ENCODE results near the gene NTSR1.

DNA sequence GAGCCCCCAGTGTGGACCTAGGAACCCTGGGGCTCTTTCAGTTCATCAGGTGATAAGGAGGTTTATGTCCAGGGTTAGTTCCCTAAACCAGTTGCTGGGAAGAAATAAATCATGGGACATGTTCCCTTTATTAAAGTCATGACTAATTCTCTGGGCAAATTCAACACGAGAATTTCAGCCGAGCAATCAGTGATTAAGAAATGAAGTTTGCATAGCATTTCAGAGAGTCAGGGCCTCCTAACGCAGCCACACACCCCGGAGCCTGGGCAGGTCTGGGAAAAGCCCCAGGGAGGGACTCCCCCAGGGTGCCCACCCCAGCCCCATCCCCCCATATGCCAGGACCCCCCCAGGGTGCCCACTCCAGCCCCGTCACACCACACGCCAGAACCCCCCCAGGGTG is 46.2 kb upstream of the NTSR1 start:
- TF ChIP-seq, protein P1, sequence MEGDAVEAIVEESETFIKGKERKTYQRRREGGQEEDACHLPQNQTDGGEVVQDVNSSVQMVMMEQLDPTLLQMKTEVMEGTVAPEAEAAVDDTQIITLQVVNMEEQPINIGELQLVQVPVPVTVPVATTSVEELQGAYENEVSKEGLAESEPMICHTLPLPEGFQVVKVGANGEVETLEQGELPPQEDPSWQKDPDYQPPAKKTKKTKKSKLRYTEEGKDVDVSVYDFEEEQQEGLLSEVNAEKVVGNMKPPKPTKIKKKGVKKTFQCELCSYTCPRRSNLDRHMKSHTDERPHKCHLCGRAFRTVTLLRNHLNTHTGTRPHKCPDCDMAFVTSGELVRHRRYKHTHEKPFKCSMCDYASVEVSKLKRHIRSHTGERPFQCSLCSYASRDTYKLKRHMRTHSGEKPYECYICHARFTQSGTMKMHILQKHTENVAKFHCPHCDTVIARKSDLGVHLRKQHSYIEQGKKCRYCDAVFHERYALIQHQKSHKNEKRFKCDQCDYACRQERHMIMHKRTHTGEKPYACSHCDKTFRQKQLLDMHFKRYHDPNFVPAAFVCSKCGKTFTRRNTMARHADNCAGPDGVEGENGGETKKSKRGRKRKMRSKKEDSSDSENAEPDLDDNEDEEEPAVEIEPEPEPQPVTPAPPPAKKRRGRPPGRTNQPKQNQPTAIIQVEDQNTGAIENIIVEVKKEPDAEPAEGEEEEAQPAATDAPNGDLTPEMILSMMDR (IDR thresholded peaks at IDR 0.05) = no peak
- TF ChIP-seq POLR2AphosphoS5 (IDR thresholded peaks at IDR 0.05) = no peak
- TF ChIP-seq POLR2A (IDR thresholded peaks at IDR 0.05) = no peak

Measured in sigmoid colon (tissue), 4 donors.